GDM1 (cell line): ENCODE measurements around the gene HELT.
"Not testable (repeated sequence)": the region's sequence is repeated elsewhere in the genome, so short reads cannot be mapped to it uniquely, and the experiment has no call there.

Experiments
- DNase-seq: peaks from one replicate; lab custom pipeline; 2025; lab: John Stamatoyannopoulos, UW

The HELT gene

GRCh38 chr4:185017964-185018772, at the start of gene HELT:
HELT (plus strand) TSS chr4:185018490; CDS start chr4:185018929, 439 bp downstream.
- no peak for DNase-seq

GRCh38 chr4:184968784-184969201, 49.5 kb upstream of the HELT start:
- no peak for DNase-seq

GRCh38 chr4:184969610-184970009, 48.7 kb upstream of the HELT start:
- DNase-seq = no peak

GRCh38 chr4:184972991-184973390, 45.3 kb upstream of the HELT start:
- DNase-seq = no peak

GRCh38 chr4:184976348-184976747, 41.9 kb upstream of the HELT start:
- not testable (repeated sequence) for DNase-seq

- DNase-seq = no peak
Observed at GRCh38 chr4:184977747-184978146, 40.5 kb upstream of the HELT start.

- no peak for DNase-seq
Observed at GRCh38 chr4:184978211-184978610, 40.1 kb upstream of the HELT start.

- no peak for DNase-seq
Observed at GRCh38 chr4:184979461-184980124, 38.7 kb upstream of the HELT start.

- no peak for DNase-seq
Observed at GRCh38 chr4:184980261-184980660, 38.0 kb upstream of the HELT start.

GRCh38 chr4:184983672-184984356, 34.5 kb upstream of the HELT start:
- DNase-seq = peak; percentile 61

- DNase-seq = no peak
Observed at GRCh38 chr4:184987493-184988031, 30.7 kb upstream of the HELT start.

- DNase-seq = no peak
Observed at GRCh38 chr4:184988611-184989010, 29.7 kb upstream of the HELT start.

- DNase-seq = not testable (repeated sequence)
Observed at GRCh38 chr4:184989283-184989682, 29.0 kb upstream of the HELT start.

GRCh38 chr4:184990131-184990530, 28.2 kb upstream of the HELT start:
- not testable (repeated sequence) for DNase-seq

- no peak for DNase-seq
Observed at GRCh38 chr4:184991860-184992259, 26.4 kb upstream of the HELT start.

GRCh38 chr4:184992422-184992821, 25.9 kb upstream of the HELT start:
- no peak for DNase-seq

- no peak for DNase-seq
Observed at GRCh38 chr4:184993247-184993646, 25.0 kb upstream of the HELT start.

- DNase-seq = no peak
Observed at GRCh38 chr4:184994010-184994622, 24.2 kb upstream of the HELT start.

GRCh38 chr4:184994623-184995010, 23.7 kb upstream of the HELT start:
- DNase-seq = no peak

GRCh38 chr4:184997656-184998055, 20.6 kb upstream of the HELT start:
- DNase-seq = not testable (repeated sequence)

GRCh38 chr4:185002784-185003183, 15.5 kb upstream of the HELT start:
- no peak for DNase-seq
